Heart right ventricle (tissue), 16 donors: ENCODE results near the gene ZNF827. TPM values are rescaled to one million over a fixed set of nuclear protein-coding genes. Genes with fewer than 3 reads are reported as not detected.

Experiments used
- ATAC-seq, 8 donors: fragments of 200-7000 bp; cut with Tn5 transposase; one replicate each; pipeline ENCODE4 v1.9.1; 2020; ENCODE audit warnings: mild to moderate bottlenecking in 8 of 8, moderate library complexity in 8 of 8, moderate number of reproducible peaks in 1 of 8
- DNase-seq, 2 donors: peaks; one replicate each; pipeline ENCODE4 v3.0.0-alpha.2; 2020
- H3K27ac ChIP-seq, 10 donors: fragments of 200-600 bp; sonication (generic) in 2 of 10; one replicate each; pipeline versions ENCODE4 v1.5.0 to v1.8.0; 2020 to 2022; ENCODE audit warnings: mild to moderate bottlenecking in 3 of 10
- H3K27me3 ChIP-seq, 7 donors: fragments of 200-600 bp; one replicate each; pipeline ENCODE4 v1.8.0; 2021 to 2022; ENCODE audit warnings: mild to moderate bottlenecking in 2 of 7
- H3K36me3 ChIP-seq, 9 donors: fragments of 200-600 bp; sonication (generic) in 1 of 9; one replicate each; pipeline versions ENCODE4 v1.5.0 to v1.8.0; 2020 to 2022; ENCODE audit warnings: mild to moderate bottlenecking in 2 of 9
- H3K4me1 ChIP-seq, 9 donors: fragments of 200-600 bp; sonication (generic) in 1 of 9; one replicate each; pipeline versions ENCODE4 v1.5.0 to v1.8.0; 2020 to 2022; ENCODE audit warnings: mild to moderate bottlenecking in 4 of 9
- H3K4me3 ChIP-seq, 10 donors: fragments of 200-600 bp; sonication (generic) in 2 of 10; one replicate each; pipeline versions ENCODE4 v1.5.0 to v1.8.0; 2020 to 2022; ENCODE audit warnings: mild to moderate bottlenecking in 7 of 10, moderate library complexity in 2 of 10
- H3K9me3 ChIP-seq, 11 donors: fragments of 200-600 bp in 10 of 11; sonication (generic) in 2 of 11; one replicate each; pipeline versions ENCODE4 v1.5.0 to v1.8.0; 2013 to 2022; ENCODE audit warnings: mild to moderate bottlenecking in 2 of 11, control low read depth in 1 of 11, moderate library complexity in 1 of 11
- CTCF ChIP-seq, 9 donors: fragments of 200-600 bp; sonication (generic) in 2 of 9; IDR thresholded peaks; one replicate each; pipeline versions ENCODE4 v1.5.0 to v1.8.0; 2021 to 2022; ENCODE audit warnings: antibody characterized with exemption in 9 of 9, mild to moderate bottlenecking in 5 of 9, moderate library complexity in 1 of 9
- WGBS, 2 donors: extraction: QIAGEN DNeasy Blood & Tissue Kit; methylation state at CpG; one replicate each; pipeline ENCODE4 v1.1.7; 2013; ENCODE audit warnings: inconsistent platforms in 1 of 2; 5-methylcytosine and 5-hydroxymethylcytosine counted together
- intact Hi-C, 10 donors: fragments of 100-400 bp; cut with DNase I; formaldehyde crosslinking; loops; one replicate each; pipeline versions ENCODE4 v1.11.1 to v1.14.2; 2022
- long read RNA-seq, 3 donors: library from polyadenylated mRNA; unstranded; transcript quantifications; one replicate each; pipeline ENCODE4 v2.0.0, GENCODE V29; 2020 to 2021
- polyA plus RNA-seq, 2 donors: library from polyadenylated mRNA; stranded (reverse); fragments of 200-250 nt; gene quantifications; one replicate each; pipeline ENCODE4 v1.2.3, GENCODE V29; 2013
- total RNA-seq, 10 donors: library from RNA; stranded (reverse); fragmentation: NEBNext Ultra II Directional in 3 of 10; extraction: Animal tissue kit (Norgen Biotek cat#: 25700) in 3 of 10; gene quantifications; one replicate each; pipeline versions ENCODE4 v1.2.1 to v1.2.4, GENCODE V29; 2021 to 2023
- donor health status: Arrhythmogenic right ventricular cardiomyopathy.
- donor health status: ischemic (EF 13 %, LVEDD 7.1; RV severe dilation, severe dysfunction).
- donor health status: healthy with polysubstance abuse.
- donor health status: DM: no; HTN: yes; CAD: no.
- donor health status: DM: no; HTN: no; CAD: no.
- donor health status: ischemic (EF 25% LVEDD 6.9; RV normal size, moderate dysfunction).
- donor health status: ischemic (EF 25% LVEDD 5.7; RV mildly dilated, moderate dysfunction).
- donor health status: healthy.
- donor health status: DM: yes; HTN: yes; CAD: no.
- donor health status: Ischemic cardiomyopathy.
- donor health status: ischemic (EF 35%, LVEDD 5.7; RV mildly dilated, moderate dysfunction).
- donor health status: nonischemic (EF 11% LVEDD 7.7; RV severe dilation, severe dysfunction).
- donor health status: DM: yes; HTN: yes; CAD: no.
- donor health status: PGD.
- donor health status: ischemic (EF 29% LVEDD 5.4; RV normal size, mild dysfunction).
- donor health status: nonischemic (EF 23%, LVEDD 6.1; RV moderate dilation, normal function).

The ZNF827 gene
- total RNA-seq (10 to 100 TPM; 11.7 to 33.9 (median 22.4) TPM), polyA plus RNA-seq (1 to 10 TPM; 3.8 to 7.2 TPM)
- long read RNA-seq, donor 1, partial matches to known transcripts: 2 of 6 reads
- long read RNA-seq, donor 1, other reads (novel, unspliced or antisense): 4 of 6 reads
- long read RNA-seq, donor 2, partial matches to known transcripts: 1 of 8 reads
- long read RNA-seq, donor 2, other reads (novel, unspliced or antisense): 7 of 8 reads
- long read RNA-seq, donor 3, partial matches to known transcripts: 5 of 11 reads
- long read RNA-seq, donor 3, other reads (novel, unspliced or antisense): 6 of 11 reads

- Histone ChIP-seq H3K9me3 (no peaks in the 10 kb centered on the region), H3K4me3 (peak within 1 kb of the TSS; percentile 54 to 88 (median 82)), H3K36me3 (no peaks in the 10 kb centered on the region), H3K4me1 (peaks cover 0 to 28% (median 12%) of the 10 kb centered on the region in 9 donors), H3K27me3 (peaks cover 0 to 17% (median 0%) of the 10 kb centered on the region in 7 donors), H3K27ac (peak within 1 kb of the TSS; percentile 84 to 98 (median 96))
- intact Hi-C loops: loop anchor here in 6 of 10 donors (5.0 to 10.0 kb wide), 8 partner anchors 52 to 314 kb away; partner anchors contain the start of gene LSM6 (in 2 of the 6)
- ATAC-seq: peak in 7 of 8 donors; percentile 22 to 65 (median 58)
- 3% methylated on average over 33 to 34 of the region's 34 CpGs for WGBS, 2 donors
- DNase-seq: peak; percentile 55 to 71
- no peak for TF ChIP-seq CTCF (IDR thresholded peaks at IDR 0.05)
Measured at GRCh38 chr4:145938618-145939440, at the start of gene ZNF827. ZNF827 (minus strand) TSS chr4:145938823; CDS start chr4:145938407, 416 bp downstream.

- WGBS, 2 donors: 65 to 67% methylated on average over 4 of the region's 4 CpGs
- ATAC-seq: peak in 7 of 8 donors; percentile 22 to 79 (median 72)
- Histone ChIP-seq H3K4me1 (peaks cover 0 to 7% (median 1%) of the 10 kb centered on the region in 9 donors), H3K27me3 (no peaks in the 10 kb centered on the region), H3K9me3 (no peaks in the 10 kb centered on the region), H3K36me3 (no peaks in the 10 kb centered on the region), H3K27ac (peak overlapping the region in 2 of 10 donors; percentile 6 to 37), H3K4me3 (no peak overlapping the region)
- DNase-seq: peak in 1 of 2 donors; percentile 5
- intact Hi-C loops: no loop called here
- no peak for TF ChIP-seq CTCF (IDR thresholded peaks at IDR 0.05)
Measured at GRCh38 chr4:145984563-145984962, 45.9 kb upstream of the ZNF827 start.

GRCh38 chr4:145982791-145983190, 44.2 kb upstream of the ZNF827 start:
- 78 to 85% methylated on average over 4 of the region's 4 CpGs for WGBS, 2 donors
- DNase-seq: no peak
- no peaks in the 10 kb centered on the region for H3K36me3 ChIP-seq
- H3K27me3 ChIP-seq: no peaks in the 10 kb centered on the region
- H3K4me3 ChIP-seq: no peak overlapping the region
- ATAC-seq: no peak
- intact Hi-C loops: no loop called here
- H3K27ac ChIP-seq: no peak overlapping the region
- TF ChIP-seq CTCF (IDR thresholded peaks at IDR 0.05): no peak
- peaks cover 0 to 16% (median 4%) of the 10 kb centered on the region in 9 donors for H3K4me1 ChIP-seq
- no peaks in the 10 kb centered on the region for H3K9me3 ChIP-seq

GRCh38 chr4:145979160-145979559, 40.5 kb upstream of the ZNF827 start:
- H3K27me3 ChIP-seq: no peaks in the 10 kb centered on the region
- TF ChIP-seq CTCF (IDR thresholded peaks at IDR 0.05): no peak
- peak overlapping the region in 1 of 10 donors; percentile 22 for H3K27ac ChIP-seq
- DNase-seq (no peak), ATAC-seq (peak in 5 of 8 donors; percentile 65 to 84 (median 74))
- no peak overlapping the region for H3K4me3 ChIP-seq
- intact Hi-C loops: no loop called here
- peaks cover 0 to 12% (median 0%) of the 10 kb centered on the region in 9 donors for H3K4me1 ChIP-seq
- WGBS, 2 donors: 3 to 17% methylated on average over 3 of the region's 3 CpGs
- H3K36me3 ChIP-seq: no peaks in the 10 kb centered on the region
- H3K9me3 ChIP-seq: peaks cover 0 to 4% (median 0%) of the 10 kb centered on the region in 11 donors
